ENCODE data around the gene RAB39B.
A peak's percentile ranks its signal among the peaks of the same experiment; 100 is the strongest.

RAB39B gene

GRCh38 chrX:155215443-155216178, 48.7 kb downstream of the RAB39B start:
- peak; percentile 1 for DNase-seq (ENCODE audit: low read depth)

DNA sequence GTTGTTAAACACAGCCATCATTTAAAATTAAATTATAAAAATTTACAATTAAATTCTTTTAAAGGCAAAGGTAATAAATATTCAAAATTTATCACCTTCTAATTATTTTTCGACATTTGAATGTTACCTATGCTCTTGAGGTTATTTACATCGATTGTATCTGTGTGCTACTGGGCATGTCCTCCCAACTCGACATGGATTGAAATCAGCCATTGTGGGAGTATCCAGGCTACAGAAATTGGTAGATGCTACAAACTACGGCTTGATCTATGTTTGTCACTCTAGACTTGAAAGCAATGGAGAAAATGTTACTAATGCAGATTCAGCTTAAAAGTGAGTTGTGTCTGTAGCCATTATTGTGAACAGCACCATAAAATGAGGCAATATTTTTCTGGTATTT, 50.6 kb downstream of the RAB39B start:
- DNase-seq (ENCODE audit: low read depth), result no peak

GRCh38 chrX:155211208-155211607, 53.1 kb downstream of the RAB39B start:
- DNase-seq (ENCODE audit: low read depth), result no peak
